HK-2 (cell line): ENCODE measurements around the gene C10orf143.

Experiments used
- DNase-seq: peaks from one replicate; pipeline ENCODE4 v3.0.0-alpha.2; 2018; ENCODE audit not compliant: unreplicated experiment

The C10orf143 gene

DNA sequence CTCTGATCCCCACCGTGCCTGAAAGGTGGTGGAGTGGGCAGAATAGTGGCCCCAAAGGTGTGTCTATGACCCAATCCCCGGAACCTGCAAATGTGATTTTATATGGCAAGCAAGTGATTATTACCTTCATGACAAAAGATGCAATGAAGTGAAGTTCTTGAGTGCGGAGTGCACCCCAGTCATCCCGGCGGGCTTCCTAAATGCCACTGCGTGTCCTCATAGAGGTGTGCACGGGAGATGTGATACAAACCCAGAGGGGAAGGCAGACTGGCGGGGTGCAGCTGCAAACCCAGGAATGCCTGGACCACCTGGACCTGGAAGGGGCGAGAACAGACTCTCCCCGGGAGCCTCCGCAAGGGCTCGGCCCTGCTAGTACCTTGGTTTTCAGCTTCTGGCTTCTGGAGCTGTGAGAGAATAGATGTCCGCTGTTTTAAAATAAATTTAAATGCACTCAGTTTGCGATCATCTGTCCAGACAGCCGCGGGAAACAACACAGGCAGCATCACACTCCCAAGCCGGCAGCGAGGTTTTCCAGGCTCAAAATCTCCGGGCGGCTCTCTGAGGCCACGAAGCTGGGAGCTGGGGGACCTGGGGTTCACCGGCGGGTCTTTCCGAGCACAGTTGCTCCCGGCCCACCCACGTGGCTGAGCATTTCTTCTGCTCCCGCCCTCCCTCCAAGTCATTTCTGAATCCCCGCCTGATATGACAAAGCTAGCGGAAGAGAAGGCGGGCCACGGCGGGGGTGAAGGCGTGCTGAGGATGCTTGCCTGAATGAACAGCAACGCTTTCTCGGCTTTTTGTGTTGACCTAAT is 96.2 kb downstream of the C10orf143 start:
- DNase-seq: no peak
